Measurements from ENCODE around the gene ADARB1. TPM values are rescaled to one million over a fixed set of nuclear protein-coding genes. Genes with fewer than 3 reads are reported as not detected.

ADARB1 gene
- polyA plus RNA-seq, 1 experiment = 25.3 TPM

DNA sequence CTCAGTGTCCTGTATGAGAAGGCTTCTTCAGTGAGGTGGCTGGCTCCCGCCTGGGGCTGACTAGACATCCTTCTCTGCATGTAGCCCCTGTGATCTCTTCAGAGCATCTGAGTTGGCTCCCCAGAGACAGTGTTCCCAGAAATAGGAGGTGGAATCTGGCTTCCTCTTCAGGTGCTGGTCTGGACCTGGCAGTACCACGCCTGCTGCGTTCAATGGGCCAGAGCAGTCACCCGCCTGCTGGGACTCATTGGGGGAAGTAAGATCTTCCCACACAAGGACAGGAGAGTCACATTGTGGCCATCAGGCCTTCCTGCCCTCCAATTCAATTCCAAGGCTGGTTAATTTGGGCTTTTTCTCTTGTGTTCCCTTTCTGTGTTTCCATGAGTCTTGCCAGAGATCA is 51.0 kb downstream of the ADARB1 start:
- ChIA-PET POLR2A (no interaction called here), CTCF (interaction anchor here (1.0 to 1.9 kb wide), 7 partner anchors 11 to 176 kb away, joined by 3 to 17 read pairs (median 4); no protein-coding TSS in a partner anchor)
- no peak for DNase-seq (ENCODE audit: low read depth, low spot score)
- no peaks in the 10 kb centered on the region for H3K27me3 ChIP-seq (ENCODE audit: control insufficient read depth, insufficient read depth, low read length)
- no peak overlapping the region for H3K27ac ChIP-seq (ENCODE audit: low read depth, low read length)
- H3K9me3 ChIP-seq (ENCODE audit: control insufficient read depth, insufficient read depth, low read length) = no peaks in the 10 kb centered on the region
- H3K4me3 ChIP-seq (ENCODE audit: low read depth, low read length) = no peak overlapping the region
- no peak for TF ChIP-seq CTCF (IDR thresholded peaks at IDR 0.05; ENCODE audit: low read depth, low read length)

GRCh38 chr21:45126204-45126626 is 51.8 kb downstream of the ADARB1 start:
- Histone ChIP-seq H3K4me3 (ENCODE audit: low read depth, low read length) (no peak overlapping the region), H3K9me3 (ENCODE audit: control insufficient read depth, insufficient read depth, low read length) (no peaks in the 10 kb centered on the region), H3K27ac (ENCODE audit: low read depth, low read length) (no peak overlapping the region), H3K27me3 (ENCODE audit: control insufficient read depth, insufficient read depth, low read length) (no peaks in the 10 kb centered on the region)
- CTCF ChIA-PET = interaction anchor here (1.0 to 1.9 kb wide), 4 partner anchors 10 to 177 kb away, joined by 3 to 17 read pairs (median 6); no protein-coding TSS in a partner anchor
- DNase-seq (ENCODE audit: low read depth, low spot score) = no peak
- POLR2A ChIA-PET = no interaction called here
- TF ChIP-seq CTCF (IDR thresholded peaks at IDR 0.05; ENCODE audit: low read depth, low read length) = no peak

DNA sequence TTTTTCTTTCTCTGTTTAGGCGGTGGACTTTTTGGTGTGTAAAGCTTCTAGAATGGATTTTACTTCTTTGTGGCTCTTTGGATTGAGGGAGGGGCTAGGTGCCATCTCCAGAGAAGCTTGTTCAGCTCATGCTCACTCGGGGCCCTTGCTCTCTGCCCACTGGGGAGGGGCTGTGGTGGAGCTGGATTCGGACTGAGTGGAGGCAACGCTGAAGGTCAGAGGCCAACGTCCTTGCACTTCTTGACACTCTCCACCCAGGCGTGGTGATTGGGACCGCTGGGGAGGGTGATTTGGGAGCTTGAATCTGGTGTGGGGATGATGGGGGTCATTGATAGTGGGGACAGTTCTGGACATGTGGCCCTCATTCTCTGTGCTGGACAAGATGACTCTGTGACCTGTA is 52.6 kb downstream of the ADARB1 start:
- TF ChIP-seq CTCF (IDR thresholded peaks at IDR 0.05; ENCODE audit: low read depth, low read length) = no peak
- ChIA-PET CTCF (interaction anchor here (1.6 to 4.1 kb wide), 4 partner anchors 11 to 178 kb away, joined by 11 to 33 read pairs (median 16); no protein-coding TSS in a partner anchor), POLR2A (no interaction called here)
- Histone ChIP-seq H3K9me3 (ENCODE audit: control insufficient read depth, insufficient read depth, low read length) (no peaks in the 10 kb centered on the region), H3K27me3 (ENCODE audit: control insufficient read depth, insufficient read depth, low read length) (no peaks in the 10 kb centered on the region), H3K4me3 (ENCODE audit: low read depth, low read length) (no peak overlapping the region), H3K27ac (ENCODE audit: low read depth, low read length) (no peak overlapping the region)
- DNase-seq (ENCODE audit: low read depth, low spot score) = no peak

DNA sequence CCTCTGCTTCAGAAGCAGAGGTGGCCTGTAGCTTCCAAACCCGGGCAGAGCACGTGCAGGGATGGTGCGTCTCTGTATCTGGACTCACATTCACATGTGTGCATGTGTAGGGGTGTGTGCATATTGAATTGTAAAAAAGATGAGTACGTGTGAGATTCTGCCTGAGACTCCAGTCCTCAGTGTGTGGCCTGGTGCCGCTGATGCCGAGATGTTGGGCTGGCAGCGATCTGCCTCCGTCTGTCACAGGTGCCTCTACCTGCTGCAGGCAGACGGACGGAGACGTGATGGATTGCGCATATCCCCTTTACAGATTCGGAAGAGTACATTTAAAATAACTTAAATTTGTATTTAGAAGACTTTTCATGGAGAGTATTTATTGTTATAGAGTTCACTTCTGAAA is 53.6 kb downstream of the ADARB1 start:
- no peak for DNase-seq (ENCODE audit: low read depth, low spot score)
- TF ChIP-seq CTCF (IDR thresholded peaks at IDR 0.05; ENCODE audit: low read depth, low read length) = no peak
- Histone ChIP-seq H3K4me3 (ENCODE audit: low read depth, low read length) (no peak overlapping the region), H3K9me3 (ENCODE audit: control insufficient read depth, insufficient read depth, low read length) (no peaks in the 10 kb centered on the region), H3K27me3 (ENCODE audit: control insufficient read depth, insufficient read depth, low read length) (no peaks in the 10 kb centered on the region), H3K27ac (ENCODE audit: low read depth, low read length) (no peak overlapping the region)
- ChIA-PET CTCF (interaction anchor here (0.6 to 4.9 kb wide), 18 partner anchors 9 to 250 kb away, joined by 3 to 63 read pairs (median 5); no protein-coding TSS in a partner anchor), POLR2A (interaction anchor here (0.6 to 0.7 kb wide), 2 partner anchors 166 to 178 kb away, joined by 3 to 5 read pairs; no protein-coding TSS in a partner anchor)

DNA sequence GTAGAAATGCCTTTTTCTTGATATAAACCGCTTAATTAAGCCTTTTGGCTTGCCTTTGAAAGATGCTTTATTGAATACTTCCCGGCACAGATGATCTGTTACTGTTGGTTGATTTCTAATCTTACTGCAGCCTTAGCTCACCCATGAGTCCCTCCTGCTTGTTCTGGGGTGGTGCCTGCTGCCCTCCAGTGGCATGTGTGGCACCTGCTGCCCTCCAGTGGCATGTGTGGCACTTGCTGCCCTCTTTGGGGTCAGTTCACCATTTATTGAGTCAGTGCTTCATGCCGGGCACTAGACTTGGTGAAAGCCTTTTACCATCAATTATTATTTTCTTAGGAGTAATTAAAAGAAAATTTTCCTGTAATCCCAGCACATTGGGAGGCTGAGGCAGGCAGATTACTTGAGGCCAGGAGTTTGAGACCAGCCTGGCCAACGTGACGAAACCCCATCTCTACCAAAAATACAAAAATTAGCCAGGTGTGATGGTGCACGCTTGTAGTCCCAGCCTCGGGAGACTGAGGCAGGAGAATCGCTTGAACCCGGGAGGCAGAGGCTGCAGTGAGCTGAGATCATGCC is 54.3 kb downstream of the ADARB1 start:
- peak; percentile 33 for DNase-seq (ENCODE audit: low read depth, low spot score)
- H3K27me3 ChIP-seq (ENCODE audit: control insufficient read depth, insufficient read depth, low read length) = no peaks in the 10 kb centered on the region
- CTCF ChIA-PET = interaction anchor here (0.6 to 4.9 kb wide), 20 partner anchors 9 to 251 kb away, joined by 3 to 63 read pairs (median 5); no protein-coding TSS in a partner anchor
- POLR2A ChIA-PET = interaction anchor here (0.6 to 0.7 kb wide), 2 partner anchors 166 to 179 kb away, joined by 3 to 5 read pairs; no protein-coding TSS in a partner anchor
- H3K9me3 ChIP-seq (ENCODE audit: control insufficient read depth, insufficient read depth, low read length) = no peaks in the 10 kb centered on the region
- H3K27ac ChIP-seq (ENCODE audit: low read depth, low read length) = no peak overlapping the region
- peak; percentile 77 for TF ChIP-seq CTCF (IDR thresholded peaks at IDR 0.05; ENCODE audit: low read depth, low read length)
- H3K4me3 ChIP-seq (ENCODE audit: low read depth, low read length) = no peak overlapping the region

All from AG04450 (cell line).